HG03196 (cell line): ENCODE data around the gene ARMC9.
"Not testable (repeated sequence)": the region's sequence is repeated elsewhere in the genome, so short reads cannot be mapped to it uniquely, and the experiment has no call there.

ENCODE experiments used
- ATAC-seq: cut with Tn5 transposase; IDR thresholded peaks from one replicate; pipeline ENCODE4 v1.9.1; 2021; ENCODE audit not compliant: unreplicated experiment

Gene ARMC9

DNA sequence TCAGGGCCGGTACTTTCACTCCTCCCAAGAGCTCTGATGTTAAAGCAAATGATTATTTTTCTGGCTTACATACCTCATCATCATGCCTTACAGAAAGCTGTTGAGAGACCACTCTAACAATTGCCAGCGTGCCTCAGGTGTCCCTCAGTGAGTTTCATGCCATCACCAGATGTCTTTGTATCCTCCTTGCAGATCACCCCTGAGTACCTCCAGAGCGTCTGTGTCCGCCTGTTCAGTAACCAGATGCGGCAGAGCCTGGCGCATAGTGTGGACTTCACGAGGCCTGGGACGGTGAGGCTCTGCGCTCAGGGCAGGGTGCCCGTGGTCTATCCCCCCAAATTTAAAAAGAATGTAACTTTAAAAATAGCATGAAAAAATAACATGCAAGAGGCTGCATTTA is 41.3 kb downstream of the ARMC9 start:
- ATAC-seq: no peak

DNA sequence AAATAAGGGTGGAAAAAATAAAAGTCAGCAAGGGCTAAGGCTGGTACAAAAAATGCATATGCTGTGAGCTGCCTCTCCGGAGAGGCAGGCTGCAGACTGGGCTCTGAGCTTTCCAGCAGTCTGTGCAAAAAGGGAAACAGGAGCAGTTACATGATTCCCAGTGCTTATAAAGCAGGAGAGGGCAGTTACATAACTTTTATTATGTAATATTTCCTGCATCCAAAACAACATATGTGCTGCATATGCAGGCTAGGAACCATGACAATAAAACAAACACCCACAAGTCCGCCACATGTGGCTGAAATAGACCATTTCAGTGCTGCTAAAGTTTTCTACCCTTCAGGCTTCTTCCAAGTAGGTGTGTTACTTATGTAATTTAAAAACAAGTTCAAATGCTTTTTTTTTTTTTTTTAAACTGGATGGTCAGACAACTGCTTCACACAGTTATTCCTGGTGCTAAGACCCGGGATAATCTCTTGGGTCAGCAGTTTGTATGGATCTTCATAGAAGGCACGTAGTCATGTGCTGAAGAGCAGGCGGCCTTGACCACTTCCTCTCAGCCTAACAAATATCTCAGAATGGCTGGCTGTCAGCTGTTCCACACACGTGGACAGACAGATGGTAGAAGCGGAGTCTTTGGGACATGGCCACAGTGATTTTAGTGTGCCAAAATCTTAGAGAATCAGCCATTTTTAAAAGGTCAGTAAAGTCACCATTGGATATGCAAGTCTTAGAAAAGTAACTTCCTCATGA is 43.5 kb downstream of the ARMC9 start:
- no peak for ATAC-seq

- no peak for ATAC-seq
Measured at GRCh38 chr2:231243866-231244265, 45.4 kb downstream of the ARMC9 start.

GRCh38 chr2:231244382-231245248 is 46.2 kb downstream of the ARMC9 start:
- ATAC-seq: no peak

DNA sequence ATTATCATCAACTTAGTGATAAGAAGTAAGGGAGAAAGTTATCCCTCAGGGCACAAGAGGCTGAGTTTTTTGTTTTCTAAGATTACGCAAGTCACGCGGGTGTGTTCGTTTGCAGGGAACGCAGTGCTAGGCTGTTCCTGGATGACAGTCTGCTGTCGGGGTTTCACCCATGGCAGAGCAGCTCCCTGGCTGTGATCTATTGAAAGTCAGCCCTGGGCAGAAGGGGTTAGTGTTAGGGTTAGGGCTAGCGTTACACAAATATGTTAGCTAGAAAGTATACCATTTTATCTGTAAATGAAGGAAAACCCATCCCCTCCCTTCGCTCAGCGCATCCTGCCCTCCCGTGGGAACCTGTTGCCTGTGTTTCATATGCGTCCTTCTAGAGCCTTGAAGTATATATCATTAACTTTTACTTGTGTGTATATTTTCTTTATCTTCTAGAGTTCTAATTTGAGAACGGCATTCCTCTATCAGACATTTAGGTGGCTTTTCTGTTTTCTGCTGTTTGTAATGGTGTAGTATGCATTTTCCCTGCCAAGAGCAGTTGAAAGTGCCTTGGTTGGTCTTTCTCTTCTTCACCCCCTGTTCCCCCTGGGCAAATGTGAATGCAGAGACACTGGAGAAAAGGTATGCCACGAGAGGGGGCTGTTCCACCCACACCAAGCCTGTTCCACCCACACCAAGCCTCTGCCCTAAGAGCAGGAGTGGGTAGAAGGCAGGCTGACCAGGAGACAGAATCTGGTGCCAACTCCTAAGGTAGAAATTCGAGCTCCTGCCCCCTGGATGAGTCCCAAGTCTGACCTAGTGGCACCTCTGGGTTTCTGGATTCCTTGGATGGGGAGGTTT is 47.0 kb downstream of the ARMC9 start:
- no peak for ATAC-seq

GRCh38 chr2:231246171-231246842 is 47.9 kb downstream of the ARMC9 start:
- ATAC-seq: no peak

DNA sequence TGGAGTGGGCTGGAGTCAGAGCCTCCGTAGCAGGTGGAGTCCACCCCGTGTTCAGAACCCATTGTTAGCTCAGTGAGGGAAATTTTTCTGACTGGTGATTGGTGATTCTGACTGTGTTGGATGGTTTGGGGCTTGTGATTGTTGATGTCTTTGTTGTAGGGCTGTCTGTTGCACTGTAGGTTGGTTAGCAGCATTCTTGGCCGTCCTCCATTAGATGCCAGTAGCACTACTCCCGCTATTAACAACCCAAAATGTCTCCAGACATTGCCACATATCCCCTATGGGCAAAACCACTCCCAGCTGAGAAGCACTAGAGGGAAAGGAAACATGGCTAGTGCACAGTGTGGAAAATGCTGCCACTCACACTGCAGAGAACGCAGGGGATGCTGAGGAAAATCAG is 51.7 kb downstream of the ARMC9 start:
- no peak for ATAC-seq

GRCh38 chr2:231250698-231251097 is 52.3 kb downstream of the ARMC9 start:
- ATAC-seq: no peak

GRCh38 chr2:231253292-231253691 is 54.9 kb downstream of the ARMC9 start:
- not testable (repeated sequence) for ATAC-seq

DNA sequence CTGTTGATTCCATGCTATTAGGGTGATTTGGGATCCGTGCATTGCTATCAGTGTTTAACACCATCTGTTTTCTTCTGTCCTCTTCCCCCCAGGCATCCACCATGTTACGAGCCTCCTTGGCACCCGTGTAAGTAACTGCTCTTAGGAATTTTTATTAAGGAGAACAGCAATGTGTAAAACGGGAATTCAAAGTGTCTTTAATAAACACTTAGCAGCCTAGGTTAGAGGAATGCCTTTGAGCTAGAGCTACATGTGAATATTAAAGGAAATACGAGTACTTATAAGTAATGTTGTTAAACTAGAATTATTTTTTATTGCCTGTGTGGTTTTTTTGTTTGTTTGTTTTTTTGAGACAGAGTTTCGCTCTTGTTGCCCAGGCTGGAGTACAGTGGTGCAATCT is 58.1 kb downstream of the ARMC9 start:
- no peak for ATAC-seq

DNA sequence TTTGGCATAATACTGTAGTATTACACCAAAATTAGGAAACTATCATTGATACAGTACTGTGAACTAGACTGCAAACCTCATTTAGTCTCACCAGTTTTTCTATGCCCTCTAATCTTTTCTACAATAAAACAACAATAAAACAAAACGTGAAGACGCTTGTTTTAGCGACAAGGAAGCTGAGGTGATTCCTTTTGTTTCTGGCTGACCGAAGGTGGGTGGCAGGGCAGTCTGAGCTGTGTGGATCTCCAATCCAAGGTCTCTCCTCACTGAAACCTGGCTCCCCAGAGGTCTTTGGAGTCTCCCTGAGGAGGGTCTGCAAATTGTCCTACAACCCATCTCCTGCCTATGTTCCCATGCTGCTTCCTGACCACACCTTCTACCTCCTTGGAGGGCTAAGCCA is 59.3 kb downstream of the ARMC9 start:
- ATAC-seq: no peak

DNA sequence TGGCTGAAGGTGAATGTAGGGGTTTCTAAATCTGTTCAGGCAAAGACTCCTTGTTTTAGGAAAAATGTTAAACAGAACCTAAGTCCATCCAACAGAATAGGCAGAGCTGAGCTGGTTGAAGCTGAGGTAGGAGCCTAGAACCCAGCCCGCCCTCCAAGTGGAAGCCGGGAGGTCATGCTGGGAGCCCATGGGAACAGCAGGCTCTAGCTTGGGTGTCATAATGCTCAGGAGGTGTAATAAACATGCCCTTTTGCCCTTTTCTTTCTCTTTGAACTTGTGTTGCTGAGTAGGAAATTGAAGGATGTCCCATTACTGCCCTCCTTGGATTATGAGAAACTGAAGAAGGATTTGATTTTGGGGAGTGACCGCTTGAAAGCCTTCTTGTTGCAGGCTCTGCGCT is 60.3 kb downstream of the ARMC9 start:
- no peak for ATAC-seq

DNA sequence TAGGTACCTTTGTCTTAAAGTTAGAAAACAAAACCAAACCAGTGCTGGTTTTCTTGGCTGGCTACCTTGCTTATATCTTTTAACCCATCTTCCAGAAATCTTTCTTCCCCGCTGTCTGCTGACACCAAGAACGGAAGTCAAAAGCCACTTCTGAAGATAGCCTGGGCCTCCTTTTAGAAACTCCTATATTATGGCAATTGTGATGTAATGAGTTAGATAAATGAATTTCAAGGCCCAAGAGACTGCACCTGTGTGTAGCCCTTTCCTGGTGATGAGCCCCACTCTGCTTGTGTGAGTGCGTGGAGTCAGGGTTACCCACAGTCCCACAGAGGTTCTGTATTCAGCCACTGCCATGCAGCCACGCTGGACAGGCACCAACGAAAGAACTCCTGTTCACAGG is 60.7 kb downstream of the ARMC9 start:
- ATAC-seq: no peak

GRCh38 chr2:231260442-231261208 is 62.2 kb downstream of the ARMC9 start:
- ATAC-seq: no peak

DNA sequence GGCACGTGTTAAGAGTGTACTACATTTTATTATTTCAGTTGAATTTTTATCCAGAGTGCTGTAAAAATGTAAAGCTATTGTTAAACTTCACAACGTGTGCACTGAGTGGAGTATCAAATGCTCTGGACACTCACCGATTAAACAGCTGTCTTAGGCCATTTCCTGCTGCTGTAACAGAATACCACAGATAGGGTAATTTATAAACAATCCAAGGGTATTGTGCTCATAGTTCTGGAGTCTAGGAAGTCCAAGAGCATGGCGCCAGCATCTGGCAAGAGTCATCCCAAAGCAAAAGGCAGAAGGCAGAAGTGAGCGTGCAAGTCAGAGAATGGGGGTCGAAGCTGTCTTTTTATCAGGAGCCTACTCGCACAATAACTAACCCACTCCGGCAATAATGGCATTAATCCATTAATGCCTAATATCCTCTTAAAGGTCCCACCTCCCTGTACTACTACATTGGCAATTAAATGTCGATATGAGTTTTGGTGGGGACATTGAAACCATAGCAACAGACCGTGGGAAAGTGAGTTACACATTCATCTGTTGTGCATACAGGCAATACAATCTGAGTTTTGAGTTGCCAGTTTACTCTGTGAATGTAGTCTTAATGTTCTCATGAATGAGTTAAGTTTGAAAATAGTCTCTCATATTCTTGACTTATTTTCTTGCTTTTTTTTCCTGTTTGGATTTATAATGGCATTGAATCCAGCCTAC is 64.8 kb downstream of the ARMC9 start:
- no peak for ATAC-seq

DNA sequence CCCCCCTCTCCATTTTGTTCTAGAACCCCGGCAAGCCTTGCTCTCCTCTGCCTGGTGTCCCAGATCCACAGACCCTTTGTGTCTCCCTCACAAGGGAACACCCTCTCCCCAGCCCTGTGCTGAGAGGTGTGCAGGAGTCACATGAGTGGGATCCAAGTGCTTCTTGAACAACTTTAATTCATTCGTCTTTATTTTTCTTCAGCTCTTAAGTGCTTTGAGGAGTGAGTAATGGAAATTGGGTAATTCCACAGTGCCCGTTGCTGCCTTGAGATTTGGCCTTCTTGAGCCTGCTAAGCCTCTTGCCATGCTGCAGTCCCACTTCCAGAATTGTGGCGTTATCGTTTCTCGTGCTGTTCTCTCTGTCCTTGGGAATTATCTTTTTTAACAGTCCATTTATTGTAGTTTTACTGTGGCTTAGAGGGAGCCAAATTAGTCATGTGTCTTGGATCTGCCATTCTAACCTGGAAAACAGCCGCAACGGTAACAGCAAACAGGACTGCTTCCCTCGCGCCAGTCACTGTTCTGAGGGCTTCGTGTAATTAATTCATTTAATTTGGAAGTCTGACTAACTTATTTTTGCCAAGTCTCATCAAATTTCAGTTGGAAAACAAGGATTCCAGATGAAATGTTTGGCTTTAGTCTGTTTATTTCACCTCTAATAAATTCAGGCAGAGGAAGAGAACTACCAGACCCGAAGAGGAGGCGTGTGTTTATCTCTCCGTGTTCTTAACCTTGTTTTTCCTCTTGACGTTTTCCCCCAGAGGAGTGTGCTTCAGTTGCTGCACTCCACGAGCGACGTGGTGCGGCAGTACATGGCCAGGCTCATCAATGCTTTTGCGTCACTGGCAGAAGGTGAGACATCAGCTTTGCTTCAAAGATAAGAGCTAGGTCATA is 72.0 kb downstream of the ARMC9 start:
- no peak for ATAC-seq

- no peak for ATAC-seq
Measured at GRCh38 chr2:231272991-231273390, 74.6 kb downstream of the ARMC9 start.

DNA sequence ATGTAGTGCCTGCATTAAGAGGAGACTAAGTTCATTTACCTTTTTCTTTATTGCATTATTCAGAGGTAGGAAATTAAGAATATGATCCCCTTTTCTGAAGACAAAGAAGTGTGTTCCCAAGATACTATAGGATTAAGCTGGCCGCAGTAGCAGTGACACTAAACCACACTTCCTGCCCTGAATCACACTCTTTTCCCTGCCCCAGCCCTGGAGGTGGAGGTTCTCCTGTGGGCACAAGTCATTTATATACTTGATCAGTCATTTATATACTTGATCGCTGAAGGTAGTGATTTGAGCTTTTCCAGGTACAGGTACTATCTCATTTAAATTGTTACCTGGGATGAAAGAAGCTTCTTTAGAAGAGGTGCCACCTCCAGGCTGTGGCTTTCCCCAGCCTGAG is 78.6 kb downstream of the ARMC9 start:
- no peak for ATAC-seq

GRCh38 chr2:231277962-231278361 is 79.5 kb downstream of the ARMC9 start:
- ATAC-seq: no peak
